A549 treated with AZD2906 at 1 μM for 4 hours (cell line): ENCODE results near the gene CT45A6. TPM values are rescaled to one million over a fixed set of nuclear protein-coding genes. Genes with fewer than 3 reads are reported as not detected.

Source experiments
- total RNA-seq: library from RNA; stranded (reverse); fragments of 200-300 nt; extraction: Qiagen RNA extraction; gene quantifications from 5 replicates; pipeline ENCODE4 v1.2.3, GENCODE V29; 2022

The CT45A6 gene, protein sequence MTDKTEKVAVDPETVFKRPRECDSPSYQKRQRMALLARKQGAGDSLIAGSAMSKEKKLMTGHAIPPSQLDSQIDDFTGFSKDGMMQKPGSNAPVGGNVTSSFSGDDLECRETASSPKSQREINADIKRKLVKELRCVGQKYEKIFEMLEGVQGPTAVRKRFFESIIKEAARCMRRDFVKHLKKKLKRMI
- total RNA-seq: not detected in 5 replicates

GRCh38 chrX:135802687-135803086 lies at the start of gene CT45A6:
CT45A6 (minus strand) TSS chrX:135802787; CDS start chrX:135798993, 3,794 bp downstream.

GRCh38 chrX:135837180-135837579 lies 34.6 kb upstream of the CT45A6 start, which contains the start of gene CT45A7:
CT45A7 (minus strand) TSS chrX:135837280; CDS start chrX:135833533, 3,747 bp downstream.

DNA sequence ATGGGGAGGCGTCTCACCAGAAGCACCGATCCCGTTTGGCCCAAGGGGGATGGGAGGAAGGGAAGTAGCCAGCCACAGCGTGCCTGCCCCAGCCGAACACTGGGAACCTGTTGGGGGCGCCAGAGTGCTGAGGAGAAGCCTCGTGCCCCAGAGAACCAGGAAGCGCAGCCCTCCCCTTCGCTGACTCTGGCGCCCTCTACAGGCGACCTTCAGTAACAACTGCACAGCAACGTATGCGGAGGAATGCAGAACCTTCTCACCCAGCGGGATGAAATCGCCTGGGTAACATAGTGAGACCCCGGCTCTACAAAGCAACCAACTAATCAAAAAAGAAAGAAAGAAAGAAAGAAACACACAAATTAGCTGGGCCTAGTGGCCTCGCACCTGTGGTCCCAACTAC lies 17.3 kb upstream of the CT45A6 start, which contains the start of gene CT45A2:
CT45A2 (minus strand) TSS at position 101 of the 400 bp plus-strand sequence. CDS start 3,747 bp downstream, outside the sequence.

DNA sequence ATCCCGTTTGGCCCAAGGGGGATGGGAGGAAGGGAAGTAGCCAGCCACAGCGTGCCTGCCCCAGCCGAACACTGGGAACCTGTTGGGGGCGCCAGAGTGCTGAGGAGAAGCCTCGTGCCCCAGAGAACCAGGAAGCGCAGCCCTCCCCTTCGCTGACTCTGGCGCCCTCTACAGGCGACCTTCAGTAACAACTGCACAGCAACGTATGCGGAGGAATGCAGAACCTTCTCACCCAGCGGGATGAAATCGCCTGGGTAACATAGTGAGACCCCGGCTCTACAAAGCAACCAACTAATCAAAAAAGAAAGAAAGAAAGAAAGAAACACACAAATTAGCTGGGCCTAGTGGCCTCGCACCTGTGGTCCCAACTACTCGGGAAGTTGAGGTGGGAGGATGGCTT lies 17.2 kb downstream of the CT45A6 start, which contains the start of gene CT45A5:
CT45A5 (minus strand) TSS at position 101 of the 400 bp plus-strand sequence. CDS start 3,774 bp downstream, outside the sequence.

GRCh38 chrX:135768091-135768490 lies 34.5 kb downstream of the CT45A6 start, which contains the start of gene CT45A3:
CT45A3 (minus strand) TSS chrX:135768191; CDS start chrX:135764444, 3,747 bp downstream.

Other genes with a start within 250 kb of the CT45A6 start
- 0.07 TPM in 1 of 5 replicates, not detected in the others for gene CT45A1, start 89.1 kb downstream of the CT45A6 start, total RNA-seq
- gene CT45A3, start 34.6 kb downstream of the CT45A6 start, total RNA-seq: 0.15 to 0.29 TPM (median 0.19 TPM) in 4 of 5 replicates, not detected in the other
- gene CT45A5, start 17.3 kb downstream of the CT45A6 start, total RNA-seq: 0.08 to 0.13 TPM (median 0.09 TPM) in 3 of 5 replicates, not detected in the others
- gene CT45A2, start 17.2 kb upstream of the CT45A6 start, total RNA-seq: not detected in 5 replicates
- gene CT45A7, start 34.5 kb upstream of the CT45A6 start, total RNA-seq: not detected in 5 replicates
- not detected in 5 replicates for gene CT45A8, start 51.8 kb upstream of the CT45A6 start, total RNA-seq
- gene CT45A9, start 69.0 kb upstream of the CT45A6 start, total RNA-seq: not detected in 5 replicates
- 0.19 to 0.56 TPM (median 0.32 TPM) in 4 of 5 replicates, not detected in the other for gene CT45A10, start 90.7 kb upstream of the CT45A6 start, total RNA-seq
- gene SAGE1, start 90.9 kb upstream of the CT45A6 start, total RNA-seq: 0.02 to 0.03 TPM (median 0.03 TPM) in 4 of 5 replicates, not detected in the other
- 15.8 to 18.3 TPM (median 17.7 TPM) in 5 replicates for gene MMGT1, start 171.2 kb upstream of the CT45A6 start, total RNA-seq
- gene SLC9A6, start 182.6 kb upstream of the CT45A6 start, total RNA-seq: 7.3 to 9.7 TPM (median 8.5 TPM) in 5 replicates